ENCODE measurements around the gene ATP6V1G1. TPM values are rescaled to one million over a fixed set of nuclear protein-coding genes. Genes with fewer than 3 reads are reported as not detected.
A peak's percentile ranks its signal among the peaks of the same experiment; 100 is the strongest.

ATP6V1G1 gene
- total RNA-seq, 2 experiments from 2014 or later = 34.1 to 34.7 TPM

DNA sequence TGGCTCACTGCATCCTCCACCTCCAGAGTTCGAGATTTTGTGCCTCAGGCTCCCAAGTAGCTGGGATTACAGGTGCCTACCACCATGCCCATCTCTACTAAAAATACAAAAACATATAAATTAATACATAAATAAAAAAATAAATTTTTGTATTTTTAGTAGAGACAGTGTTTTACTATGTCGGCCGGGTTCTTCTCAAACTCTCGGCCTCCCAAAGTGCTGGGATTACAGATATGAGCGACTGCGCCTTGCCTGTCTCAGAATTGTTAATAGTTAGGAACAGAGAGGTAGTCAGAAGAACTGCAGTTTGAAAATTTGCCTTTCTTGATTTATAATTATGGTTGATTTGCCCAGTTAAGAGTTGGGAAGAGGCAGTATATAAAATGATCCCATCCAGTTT lies 2.8 kb downstream of the ATP6V1G1 start:
- ChIA-PET CTCF (interaction anchor here (1.1 to 3.8 kb wide), 4 partner anchors 20 to 185 kb away, joined by 4 to 31 read pairs (median 10); partner anchors contain the start of gene TMEM268), POLR2A (interaction anchor here (0.6 kb wide), 1 partner anchor 202 kb away, joined by 3 read pairs; no protein-coding TSS in a partner anchor)
- Mint-ChIP-seq H3K4me1 (ENCODE audit: low read depth) (peaks cover 49% of the 10 kb centered on the region), H3K27me3 (no peaks in the 10 kb centered on the region), H3K36me3 (ENCODE audit: low read depth) (peaks cover 53% of the 10 kb centered on the region), H3K9me3 (no peaks in the 10 kb centered on the region), H3K4me3 (peak overlapping the region; percentile 94), H3K27ac (peak overlapping the region; percentile 84)
- TF ChIP-seq, protein P1, sequence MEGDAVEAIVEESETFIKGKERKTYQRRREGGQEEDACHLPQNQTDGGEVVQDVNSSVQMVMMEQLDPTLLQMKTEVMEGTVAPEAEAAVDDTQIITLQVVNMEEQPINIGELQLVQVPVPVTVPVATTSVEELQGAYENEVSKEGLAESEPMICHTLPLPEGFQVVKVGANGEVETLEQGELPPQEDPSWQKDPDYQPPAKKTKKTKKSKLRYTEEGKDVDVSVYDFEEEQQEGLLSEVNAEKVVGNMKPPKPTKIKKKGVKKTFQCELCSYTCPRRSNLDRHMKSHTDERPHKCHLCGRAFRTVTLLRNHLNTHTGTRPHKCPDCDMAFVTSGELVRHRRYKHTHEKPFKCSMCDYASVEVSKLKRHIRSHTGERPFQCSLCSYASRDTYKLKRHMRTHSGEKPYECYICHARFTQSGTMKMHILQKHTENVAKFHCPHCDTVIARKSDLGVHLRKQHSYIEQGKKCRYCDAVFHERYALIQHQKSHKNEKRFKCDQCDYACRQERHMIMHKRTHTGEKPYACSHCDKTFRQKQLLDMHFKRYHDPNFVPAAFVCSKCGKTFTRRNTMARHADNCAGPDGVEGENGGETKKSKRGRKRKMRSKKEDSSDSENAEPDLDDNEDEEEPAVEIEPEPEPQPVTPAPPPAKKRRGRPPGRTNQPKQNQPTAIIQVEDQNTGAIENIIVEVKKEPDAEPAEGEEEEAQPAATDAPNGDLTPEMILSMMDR (IDR thresholded peaks at IDR 0.05) = no peak
- intact Hi-C loops (cut with micrococcal nuclease) = loop anchor here (10.0 kb wide), 1 partner anchor 64 kb away; the partner anchor contains the start of gene TEX53
- no peak for DNase-seq
- ATAC-seq = no peak

DNA sequence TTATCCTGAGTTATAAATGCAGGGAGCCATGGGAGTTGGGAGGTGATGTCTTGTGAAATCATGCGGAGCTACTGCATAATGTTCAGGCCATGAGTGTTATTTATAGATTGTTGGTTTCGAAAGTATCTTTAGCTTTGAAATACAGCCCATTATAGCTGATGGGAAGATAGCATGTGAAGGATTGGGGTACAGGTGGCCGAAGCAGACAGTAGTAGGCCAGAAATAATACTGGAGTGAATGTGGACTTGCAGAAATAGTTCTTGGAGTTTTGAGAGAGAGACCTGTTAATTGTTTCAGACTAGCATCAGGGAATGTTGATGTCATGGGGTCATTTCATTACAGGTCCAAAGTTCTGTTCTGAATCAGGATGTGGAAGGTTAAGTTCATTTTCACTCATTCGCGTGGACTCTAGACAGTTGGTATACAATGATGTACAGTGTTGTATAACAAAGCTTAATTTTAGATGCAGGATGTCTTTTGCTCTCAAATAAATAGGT lies 3.8 kb downstream of the ATP6V1G1 start:
- Mint-ChIP-seq H3K27me3 (no peaks in the 10 kb centered on the region), H3K9me3 (no peaks in the 10 kb centered on the region), H3K36me3 (ENCODE audit: low read depth) (peaks cover 59% of the 10 kb centered on the region), H3K27ac (peak overlapping the region; percentile 97), H3K4me3 (peak overlapping the region; percentile 71), H3K4me1 (ENCODE audit: low read depth) (peaks cover 58% of the 10 kb centered on the region)
- TF ChIP-seq, protein P1 (IDR thresholded peaks at IDR 0.05) = no peak
- ATAC-seq (no peak), DNase-seq (no peak)
- intact Hi-C loops (cut with micrococcal nuclease) = loop anchor here (10.0 kb wide), 1 partner anchor 63 kb away; the partner anchor contains the start of gene TEX53
- POLR2A ChIA-PET = interaction anchor here (0.6 to 2.6 kb wide), 9 partner anchors 9 to 1317 kb away, joined by 3 to 23 read pairs (median 3); partner anchors contain the start of gene TMEM268
- CTCF ChIA-PET = interaction anchor here (0.7 to 3.8 kb wide), 9 partner anchors 13 to 203 kb away, joined by 3 to 43 read pairs (median 7); partner anchors contain the start of genes AKNA, TEX53 and TMEM268

DNA sequence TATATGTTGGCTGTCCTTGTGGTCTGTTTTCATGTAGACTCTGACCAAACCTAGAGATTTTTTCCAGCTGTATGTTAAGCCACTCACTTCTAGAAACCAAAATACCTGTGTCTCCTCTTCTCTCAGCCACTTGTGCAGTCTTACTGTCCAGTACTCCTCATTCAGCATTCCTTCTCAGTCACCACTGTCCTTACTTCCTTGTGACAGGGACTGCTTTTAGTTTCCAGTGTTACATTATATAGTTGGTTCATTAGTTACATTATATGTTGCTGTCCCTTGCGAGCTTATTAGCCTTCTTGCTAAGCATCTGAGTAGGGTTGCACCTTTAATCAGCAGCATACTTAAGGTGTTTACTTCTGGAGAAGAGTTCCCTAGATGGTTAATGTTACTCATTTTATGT lies 4.3 kb downstream of the ATP6V1G1 start:
- peak overlapping the region; percentile 71 for H3K4me3 Mint-ChIP-seq
- TF ChIP-seq, protein P1 (IDR thresholded peaks at IDR 0.05) = no peak
- DNase-seq = no peak
- H3K36me3 Mint-ChIP-seq (ENCODE audit: low read depth) = peaks cover 63% of the 10 kb centered on the region
- H3K4me1 Mint-ChIP-seq (ENCODE audit: low read depth) = peaks cover 61% of the 10 kb centered on the region
- intact Hi-C loops (cut with micrococcal nuclease) = loop anchor here (10.0 kb wide), 1 partner anchor 63 kb away; the partner anchor contains the start of gene TEX53
- ChIA-PET CTCF (interaction anchor here (0.7 to 3.8 kb wide), 17 partner anchors 12 to 337 kb away, joined by 3 to 43 read pairs (median 4); partner anchors contain the start of genes AKNA, TEX53 and TMEM268), POLR2A (interaction anchor here (0.6 to 2.6 kb wide), 11 partner anchors 9 to 1317 kb away, joined by 3 to 23 read pairs (median 3); partner anchors contain the start of gene TMEM268)
- no peaks in the 10 kb centered on the region for H3K9me3 Mint-ChIP-seq
- H3K27me3 Mint-ChIP-seq = no peaks in the 10 kb centered on the region
- no peak for ATAC-seq
- H3K27ac Mint-ChIP-seq = peak overlapping the region; percentile 97

DNA sequence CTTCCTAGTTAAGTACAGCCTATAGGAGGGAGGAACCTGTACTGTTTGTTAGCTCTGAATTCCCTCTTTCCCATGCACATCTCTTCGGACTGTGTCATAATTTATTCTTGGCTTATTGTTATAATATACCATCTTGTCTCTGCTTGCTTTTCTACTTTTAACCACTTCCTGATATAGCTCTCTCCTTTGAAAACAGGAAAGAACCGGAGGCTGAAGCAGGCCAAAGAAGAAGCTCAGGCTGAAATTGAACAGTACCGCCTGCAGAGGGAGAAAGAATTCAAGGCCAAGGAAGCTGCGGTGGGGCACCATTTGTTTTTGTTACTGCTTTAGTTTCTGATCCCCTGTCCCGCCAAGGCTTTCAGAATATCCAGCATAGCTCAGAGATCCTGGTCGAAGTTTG lies 4.8 kb downstream of the ATP6V1G1 start:
- peak overlapping the region; percentile 97 for H3K27ac Mint-ChIP-seq
- ChIA-PET CTCF (interaction anchor here (0.7 to 3.8 kb wide), 19 partner anchors 8 to 336 kb away, joined by 3 to 43 read pairs (median 4); partner anchors contain the start of genes TEX53 and TMEM268), POLR2A (interaction anchor here (0.6 to 2.6 kb wide), 10 partner anchors 8 to 207 kb away, joined by 3 to 23 read pairs (median 4); partner anchors contain the start of genes AKNA and TMEM268)
- H3K9me3 Mint-ChIP-seq = no peaks in the 10 kb centered on the region
- intact Hi-C loops (cut with micrococcal nuclease) = loop anchor here (10.0 kb wide), 1 partner anchor 62 kb away; the partner anchor contains the start of gene TEX53
- peaks cover 66% of the 10 kb centered on the region for H3K36me3 Mint-ChIP-seq (ENCODE audit: low read depth)
- ATAC-seq = peak; percentile 55
- H3K4me3 Mint-ChIP-seq = peak overlapping the region; percentile 71
- peaks cover 59% of the 10 kb centered on the region for H3K4me1 Mint-ChIP-seq (ENCODE audit: low read depth)
- H3K27me3 Mint-ChIP-seq = no peaks in the 10 kb centered on the region
- TF ChIP-seq, protein P1 (IDR thresholded peaks at IDR 0.05) = peak; percentile 63
- peak; percentile 76 for DNase-seq

All from activated CD8-positive, alpha-beta T cell treated with anti-CD3 and anti-CD28 coated beads for 36 hours (primary cell).